Measurements from ENCODE around the gene NRARP.
"Not testable (repeated sequence)": the region's sequence is repeated elsewhere in the genome, so short reads cannot be mapped to it uniquely, and the experiment has no call there.

NRARP gene, protein sequence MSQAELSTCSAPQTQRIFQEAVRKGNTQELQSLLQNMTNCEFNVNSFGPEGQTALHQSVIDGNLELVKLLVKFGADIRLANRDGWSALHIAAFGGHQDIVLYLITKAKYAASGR

DNA sequence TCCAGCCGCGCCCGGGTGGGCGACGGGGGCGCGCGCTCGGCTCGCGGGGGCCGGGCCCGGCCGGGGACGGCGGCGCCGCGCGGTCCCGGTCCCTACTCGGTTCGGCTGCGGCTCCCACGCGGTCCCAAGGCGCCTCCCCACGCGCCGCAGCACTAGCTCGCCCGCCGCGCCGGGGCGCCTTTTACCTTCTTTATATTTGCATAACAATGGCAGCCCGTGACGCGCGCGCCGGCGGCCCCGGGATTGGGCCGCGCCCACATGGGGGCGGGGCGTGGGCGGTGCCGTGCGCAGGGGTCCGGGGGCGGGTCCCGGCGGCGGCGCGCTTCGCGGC is at the start of gene NRARP:
NRARP (minus strand) TSS at position 154 of the 331 bp plus-strand sequence. CDS start 343 bp downstream, outside the sequence.
- DNase-seq, result peak; percentile 88

DNA sequence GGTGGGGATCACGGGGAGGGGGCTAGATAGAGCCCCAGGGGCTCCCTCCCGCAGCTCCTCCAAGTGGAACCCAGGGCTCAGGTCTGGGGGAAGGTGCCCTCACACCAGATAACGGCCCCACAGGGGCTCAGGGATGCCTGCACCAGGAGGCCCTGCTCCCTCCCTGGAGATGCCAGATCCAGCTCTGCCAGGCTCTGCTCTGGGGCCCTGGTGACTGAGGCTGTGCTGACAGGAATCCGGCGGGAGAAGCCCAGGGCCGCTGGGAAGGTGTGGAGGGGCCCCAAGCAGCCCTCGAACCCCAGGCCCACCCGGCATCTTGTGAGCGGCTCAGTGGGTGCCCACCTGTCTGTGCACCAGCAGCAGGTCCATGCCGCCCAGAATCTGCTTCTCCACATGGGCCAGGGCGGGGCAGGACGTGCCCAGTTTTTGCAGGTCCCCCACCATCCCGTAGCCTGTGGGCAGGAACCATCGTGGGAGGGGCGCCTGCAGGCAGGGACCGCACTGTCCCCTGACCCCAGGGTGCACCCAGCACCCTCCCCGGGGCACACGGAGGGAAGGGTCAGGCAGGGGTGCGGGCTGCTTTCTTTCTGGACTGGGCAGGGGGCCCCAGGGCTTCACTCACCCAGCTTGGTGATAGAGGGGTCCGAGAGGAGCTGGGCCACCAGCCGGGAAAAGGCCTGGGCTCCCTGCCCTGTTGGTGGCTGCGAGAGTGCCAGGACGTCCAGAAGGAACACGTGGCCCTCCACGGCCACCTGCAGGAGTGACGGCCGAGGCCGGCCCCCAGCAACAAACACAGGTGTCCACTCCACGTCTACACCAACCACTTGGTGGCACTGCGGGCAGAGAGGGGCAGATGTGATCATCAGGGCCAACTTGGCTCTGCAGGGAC is 48.9 kb upstream of the NRARP start:
- no peak for DNase-seq

DNA sequence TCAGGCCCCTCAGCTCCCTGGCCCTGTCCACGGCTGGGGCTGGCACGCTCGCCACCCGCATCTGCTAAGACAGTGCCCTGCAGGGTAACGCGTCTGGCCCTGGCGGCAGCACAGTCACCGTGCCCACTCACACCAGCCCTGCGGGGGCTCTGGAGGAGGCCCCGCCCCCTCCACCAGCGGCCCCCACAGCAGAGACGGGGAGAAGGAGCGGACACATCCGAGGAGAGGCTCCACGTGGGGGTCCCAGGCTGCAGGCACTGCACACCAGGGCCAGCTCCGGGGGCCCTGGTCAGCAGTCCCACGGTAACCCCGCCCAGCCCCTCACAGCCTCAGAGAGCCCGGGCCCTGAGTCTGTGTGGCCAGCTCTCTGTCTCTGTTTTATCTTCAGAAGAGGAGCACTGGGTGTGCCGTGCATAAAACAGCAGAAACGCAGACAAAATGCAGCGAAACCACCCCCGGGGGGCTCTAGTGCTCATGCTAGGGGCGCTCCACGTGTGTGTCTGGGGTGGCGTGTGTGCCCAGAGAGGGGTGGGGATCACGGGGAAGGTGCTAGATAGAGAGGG is 47.5 kb upstream of the NRARP start:
- DNase-seq, result no peak

DNA sequence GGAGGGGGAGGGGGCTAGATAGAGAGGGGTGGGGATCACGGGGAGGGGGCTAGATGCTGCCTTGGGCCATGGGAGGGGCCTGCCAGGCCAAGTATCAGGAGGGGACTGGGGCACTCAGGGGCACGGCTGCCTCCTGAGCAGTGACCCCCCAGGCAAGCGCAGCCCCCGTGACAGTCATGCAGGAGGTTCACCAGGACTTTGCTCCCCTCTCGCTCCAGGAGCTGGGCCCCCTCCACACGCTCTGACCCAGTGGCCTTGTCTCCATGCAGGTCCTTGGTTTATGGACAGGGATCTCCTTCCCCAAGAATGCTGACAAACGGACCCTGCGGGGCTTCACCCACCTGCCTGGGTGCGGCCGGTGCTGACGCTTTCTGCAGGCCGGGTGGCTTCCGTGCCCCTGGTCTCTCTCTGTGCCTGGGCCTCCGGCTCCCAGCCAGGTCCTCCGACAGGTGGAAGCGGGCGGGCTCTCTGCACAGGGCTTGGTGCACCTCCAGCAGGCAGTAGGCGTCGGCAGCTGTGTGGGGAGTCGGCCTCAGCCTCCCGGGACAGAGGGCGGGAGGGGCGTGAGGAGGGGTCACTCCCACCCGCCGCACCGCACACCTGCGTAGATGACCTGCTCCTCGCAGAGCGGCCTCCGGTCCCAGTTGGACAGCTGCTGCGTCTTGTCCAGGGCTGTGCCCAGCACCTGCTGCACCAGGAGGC is 46.8 kb upstream of the NRARP start:
- no peak for DNase-seq

DNA sequence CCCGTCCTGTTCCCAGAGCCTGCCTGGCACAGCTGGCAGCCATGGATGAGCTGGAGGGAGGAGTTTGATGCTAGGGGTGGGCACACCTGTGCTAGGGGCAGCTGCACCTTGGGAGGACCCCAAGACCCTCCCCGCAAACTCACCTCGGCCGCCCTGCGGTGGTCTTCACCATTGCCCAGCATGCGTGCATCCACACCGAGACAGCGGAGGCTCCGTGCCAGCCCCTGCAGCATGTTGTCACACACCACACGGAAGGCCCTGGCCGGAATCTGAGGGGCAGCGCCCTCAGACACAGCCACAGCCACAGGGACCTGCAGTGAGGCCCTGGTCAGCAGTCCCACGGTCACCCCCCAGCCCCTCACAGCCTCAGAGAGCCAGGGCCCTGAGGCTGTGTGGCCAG is 45.9 kb upstream of the NRARP start:
- DNase-seq, result no peak

DNA sequence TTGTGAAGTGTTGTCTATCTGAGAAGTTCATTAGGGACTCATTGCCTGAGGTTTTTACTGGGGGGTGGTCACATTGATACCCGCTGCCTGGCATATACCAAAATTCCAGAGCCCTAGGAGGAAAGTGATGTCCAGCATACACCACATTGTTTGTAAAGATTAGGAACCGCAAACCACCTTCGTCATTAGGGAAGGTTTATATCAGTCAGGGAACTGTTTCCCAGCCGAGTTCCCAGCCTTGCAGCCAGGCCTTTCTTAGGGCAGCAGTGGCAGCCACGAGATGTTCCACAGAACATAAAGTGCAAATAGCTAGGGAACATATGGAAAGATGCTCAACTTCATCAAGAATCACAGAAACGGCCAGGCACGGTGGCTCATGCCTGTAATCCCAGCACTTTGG is 40.4 kb upstream of the NRARP start:
- DNase-seq, result no peak

DNA sequence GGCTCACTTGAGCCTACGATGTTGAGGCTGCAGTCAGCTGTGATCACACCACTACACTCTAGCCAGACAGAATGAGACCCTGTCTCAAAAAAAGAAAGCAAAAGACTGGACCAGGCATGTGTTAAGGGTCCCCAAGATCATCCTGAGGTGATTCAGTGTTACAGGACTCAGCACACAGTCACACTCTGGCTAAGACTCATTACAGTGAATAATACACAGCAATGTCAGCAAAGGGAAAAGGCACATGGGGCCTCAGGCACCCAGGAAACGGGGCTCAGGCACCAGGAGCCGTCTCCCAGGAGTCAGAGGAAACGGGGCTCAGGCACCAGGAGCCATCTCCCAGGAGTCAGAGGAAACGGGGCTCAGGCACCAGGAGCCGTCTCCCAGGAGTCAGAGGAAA is 39.2 kb upstream of the NRARP start:
- DNase-seq, result no peak

DNA sequence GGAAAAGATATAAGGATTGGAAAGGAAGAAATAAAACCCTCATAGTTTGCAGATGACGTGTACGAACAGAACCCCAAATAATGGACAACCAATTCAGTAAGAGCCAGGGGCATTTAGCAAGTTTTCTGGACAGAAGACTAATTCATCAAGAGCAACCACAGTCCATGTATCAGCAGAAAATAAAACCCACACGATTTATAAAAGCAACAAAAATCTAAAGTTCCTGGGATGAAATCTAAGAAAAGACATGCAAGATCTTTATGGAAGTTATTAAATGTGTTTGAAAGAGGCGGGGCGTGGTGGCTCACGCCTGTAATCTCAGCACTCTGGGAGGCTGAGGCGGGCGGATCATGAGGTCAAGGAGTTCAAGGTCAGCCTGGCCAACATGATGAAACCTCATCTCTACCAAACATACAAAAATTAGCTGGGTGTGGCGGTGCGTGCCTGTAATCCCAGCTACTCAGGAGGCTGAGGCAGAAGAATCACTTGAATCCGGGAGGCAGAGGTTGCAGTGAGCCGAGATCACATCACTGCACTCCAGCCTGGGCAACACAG is 37.9 kb upstream of the NRARP start:
- not testable (repeated sequence) for DNase-seq

DNA sequence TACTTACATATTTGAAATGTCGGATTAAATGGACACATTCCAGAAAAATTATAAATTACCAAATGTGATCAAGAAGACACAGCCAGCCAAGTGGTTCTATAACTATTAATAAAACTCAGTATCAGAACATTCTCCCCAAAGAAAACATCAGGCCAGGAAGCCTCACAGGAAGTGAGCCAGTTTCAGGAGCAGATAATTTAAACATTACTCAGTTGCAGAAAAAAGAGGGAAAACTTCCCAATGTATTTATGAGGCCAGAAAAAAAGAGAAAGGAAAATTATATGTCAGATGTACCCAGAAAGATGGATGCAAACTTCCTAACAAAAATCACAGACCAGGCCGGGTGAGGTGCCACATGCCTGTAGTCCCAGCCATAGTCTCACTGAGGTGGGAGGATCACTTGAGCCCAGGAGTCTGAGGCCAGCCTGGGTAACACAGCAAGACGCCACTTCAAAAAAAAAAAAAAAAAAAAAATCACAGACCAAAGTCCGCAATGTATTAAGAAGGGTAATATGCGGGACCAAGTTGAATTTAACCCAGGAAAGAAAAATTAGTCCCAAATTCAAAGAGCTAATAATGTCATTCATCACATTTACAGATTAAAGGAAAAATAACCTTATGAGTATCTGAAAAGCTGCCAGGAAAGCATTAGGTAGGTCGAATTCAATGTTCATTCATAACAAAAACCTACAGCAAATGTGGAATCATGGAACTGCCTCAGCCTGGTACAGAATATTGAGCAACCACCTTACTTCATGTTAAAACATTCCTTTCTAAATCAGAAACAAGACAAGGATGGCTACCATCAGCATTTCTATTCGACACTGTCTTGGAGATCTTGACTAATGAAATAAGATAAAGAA is 37.2 kb upstream of the NRARP start:
- no peak for DNase-seq

DNA sequence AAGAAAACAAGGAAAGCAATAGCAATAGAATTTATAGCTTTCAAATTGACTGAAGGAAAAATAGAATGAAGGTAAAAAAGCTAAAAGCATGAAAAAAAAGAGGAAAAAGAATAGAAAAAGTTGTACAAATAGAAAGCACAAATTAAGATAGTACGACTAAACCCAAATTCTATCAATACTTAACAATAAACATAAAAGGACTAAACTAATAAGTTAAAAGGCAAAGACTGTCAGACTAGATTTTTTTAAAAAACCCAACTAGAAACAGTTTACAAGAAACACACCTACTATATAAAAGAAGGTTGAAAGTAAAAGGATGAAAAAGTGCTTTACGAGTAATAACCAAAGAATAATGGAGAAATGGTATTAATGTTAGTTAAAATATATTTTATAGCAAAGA is 34.7 kb upstream of the NRARP start:
- no peak for DNase-seq

DNA sequence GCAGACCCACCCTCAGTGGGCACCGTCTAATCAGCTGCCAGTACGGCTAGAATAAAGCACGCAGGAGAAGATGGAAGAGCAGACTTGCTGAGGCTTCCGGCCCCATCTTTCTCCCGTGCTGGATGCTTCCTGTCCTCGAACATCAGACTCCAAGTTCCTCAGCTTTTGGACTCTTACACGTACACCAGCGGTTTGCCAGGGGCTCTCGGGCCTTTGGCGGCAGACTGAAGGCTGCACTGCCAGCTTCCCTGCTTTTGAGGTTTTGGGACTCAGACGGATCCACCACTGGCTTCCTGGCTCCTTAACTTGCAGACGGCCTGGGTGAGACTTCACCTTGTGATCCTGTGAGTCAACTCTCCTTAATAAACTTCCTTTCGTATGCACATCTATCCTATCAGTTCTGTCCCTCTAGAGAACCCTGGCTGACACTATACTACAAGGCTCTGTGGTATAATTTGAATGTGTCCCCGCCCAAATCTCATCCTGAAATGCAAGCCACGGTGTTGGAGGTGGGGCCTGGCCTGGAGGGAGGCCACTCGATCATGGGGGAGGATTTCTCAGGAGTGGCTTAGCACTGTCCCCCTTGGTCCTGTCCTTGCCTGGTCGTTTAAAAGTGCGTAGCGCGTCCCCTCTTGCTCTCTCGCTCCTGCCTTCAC is 31.1 kb upstream of the NRARP start:
- DNase-seq, result no peak

DNA sequence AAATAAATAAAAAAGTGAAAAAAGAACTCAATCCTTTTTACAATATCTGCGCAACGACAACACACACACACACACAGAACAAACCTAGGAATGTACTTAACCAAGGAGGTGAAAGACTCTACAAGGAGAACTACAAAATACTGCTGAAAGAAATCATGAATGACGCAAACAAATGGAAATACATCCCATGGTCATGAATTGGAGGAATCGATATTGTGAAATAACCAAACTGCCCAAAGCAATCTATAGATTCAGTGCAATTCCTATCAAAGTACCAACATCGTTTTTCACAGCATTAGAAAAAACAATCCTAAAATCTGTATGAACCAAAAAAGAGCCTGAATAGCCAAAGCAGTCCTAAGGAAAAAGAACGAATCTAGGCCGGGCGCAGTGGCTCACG is 29.9 kb upstream of the NRARP start:
- no peak for DNase-seq

DNA sequence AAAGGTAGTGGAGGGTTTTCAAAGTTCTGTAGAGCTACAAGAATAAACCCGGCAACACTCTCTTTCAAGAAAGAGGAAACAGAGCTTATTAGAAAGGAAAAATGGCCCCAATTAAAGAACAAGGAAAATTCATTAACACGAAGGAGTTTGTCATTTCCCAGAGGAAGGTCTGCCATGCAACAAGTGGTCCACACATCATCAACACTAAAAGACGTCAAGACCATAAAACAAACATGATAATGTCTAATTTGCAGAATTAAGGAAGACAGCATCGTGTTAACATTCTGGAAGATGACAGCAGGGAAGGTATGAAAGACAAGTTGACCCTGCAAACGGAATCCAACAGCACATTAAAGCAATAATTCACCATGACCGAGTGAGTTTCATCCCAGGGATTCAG is 28.6 kb upstream of the NRARP start:
- DNase-seq, result no peak

DNA sequence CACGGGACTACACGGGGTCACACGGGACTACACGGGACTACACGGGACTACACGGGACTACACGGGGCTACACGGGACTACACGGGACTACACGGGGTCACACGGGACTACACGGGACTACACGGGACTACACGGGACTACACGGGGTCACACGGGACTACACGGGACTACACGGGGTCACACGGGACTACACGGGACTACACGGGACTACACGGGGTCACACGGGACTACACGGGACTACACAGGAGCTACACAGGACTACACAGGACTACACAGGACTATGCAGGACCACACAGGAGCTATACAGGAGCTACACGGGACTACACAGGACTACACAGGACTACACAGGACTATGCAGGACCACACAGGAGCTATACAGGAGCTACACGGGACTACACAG is 27.5 kb upstream of the NRARP start:
- not testable (repeated sequence) for DNase-seq

DNA sequence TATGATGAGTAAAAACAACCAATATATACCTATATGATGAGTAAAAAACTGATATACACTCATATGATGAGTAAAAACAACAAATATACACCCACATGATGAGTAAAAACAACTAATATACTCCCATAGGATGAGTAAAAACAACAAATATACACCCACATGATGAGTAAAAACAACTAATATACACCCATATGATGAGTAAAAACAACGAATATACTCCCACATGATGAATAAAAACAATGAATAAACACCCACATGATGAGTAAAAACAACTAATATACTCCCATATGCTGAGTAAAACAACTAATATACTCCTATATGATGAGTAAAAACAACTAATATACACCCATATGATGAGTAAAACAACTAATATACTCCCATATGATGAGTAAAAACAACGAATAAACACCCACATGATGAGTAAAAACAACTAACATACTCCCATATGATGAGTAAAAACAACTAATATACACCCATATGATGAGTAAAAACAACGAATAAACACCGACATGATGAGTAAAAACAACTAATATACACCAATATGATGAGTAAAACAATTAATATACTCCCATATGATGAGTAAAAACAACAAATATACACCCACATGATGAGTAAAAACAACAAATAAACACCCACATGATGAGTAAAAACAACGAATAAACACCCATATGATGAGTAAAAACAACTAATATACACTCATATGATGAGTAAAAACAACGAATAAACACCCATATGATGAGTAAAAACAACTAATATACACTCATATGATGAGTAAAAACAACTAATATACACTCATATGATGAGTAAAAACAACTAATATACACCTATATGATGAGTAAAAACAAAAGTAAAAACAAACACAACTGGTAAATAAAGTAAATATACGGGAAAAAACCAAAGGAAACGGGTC is 25.8 kb upstream of the NRARP start:
- DNase-seq, result not testable (repeated sequence)

DNA sequence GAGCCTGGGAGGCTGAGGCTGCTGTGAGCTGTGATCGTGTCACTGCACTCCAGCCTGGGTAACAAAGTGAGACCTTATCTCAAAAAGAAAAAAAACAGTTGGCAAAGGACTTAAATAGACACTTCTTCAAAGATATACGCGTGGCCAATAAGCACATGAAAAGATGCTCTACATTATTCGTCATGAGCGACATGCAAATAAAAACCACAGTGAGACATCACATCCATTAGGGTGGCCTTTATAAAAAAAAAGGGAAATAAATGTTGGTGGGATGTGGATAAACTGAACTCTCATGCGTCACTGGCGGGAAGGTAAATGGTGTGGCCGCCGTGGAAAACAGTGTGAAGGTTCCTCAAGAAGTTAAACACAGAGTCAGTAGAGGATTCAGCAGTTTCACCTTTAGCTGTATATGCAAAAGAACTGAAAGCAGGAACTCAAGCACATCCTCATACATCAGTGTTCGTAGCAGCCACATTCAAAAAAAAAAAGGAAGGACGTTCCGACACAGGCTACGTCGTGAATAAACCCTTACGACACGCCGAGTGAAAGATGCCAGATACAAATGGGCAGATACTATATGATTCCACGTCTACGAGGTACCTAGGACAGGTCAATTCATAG is 24.5 kb upstream of the NRARP start:
- no peak for DNase-seq

DNA sequence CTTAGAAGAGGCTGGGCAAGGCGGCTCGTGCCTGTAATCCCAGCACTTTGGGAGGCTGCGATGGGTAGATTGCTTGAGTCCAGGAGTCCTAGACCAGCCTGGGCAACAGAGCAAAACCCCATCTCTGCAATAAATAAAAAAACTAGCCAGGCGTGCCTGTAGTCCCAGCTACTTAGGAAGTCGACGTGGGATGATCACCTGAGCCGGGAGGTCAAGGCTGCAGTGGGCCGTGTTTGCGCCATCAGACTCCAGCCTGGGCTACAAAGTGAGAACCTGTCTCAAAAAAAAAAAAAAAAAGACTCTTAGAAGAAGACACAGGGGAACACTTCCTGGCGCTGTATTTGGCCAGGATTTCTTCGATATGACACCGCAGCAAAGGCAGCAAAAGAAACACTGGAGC is 23.7 kb upstream of the NRARP start:
- DNase-seq, result no peak

DNA sequence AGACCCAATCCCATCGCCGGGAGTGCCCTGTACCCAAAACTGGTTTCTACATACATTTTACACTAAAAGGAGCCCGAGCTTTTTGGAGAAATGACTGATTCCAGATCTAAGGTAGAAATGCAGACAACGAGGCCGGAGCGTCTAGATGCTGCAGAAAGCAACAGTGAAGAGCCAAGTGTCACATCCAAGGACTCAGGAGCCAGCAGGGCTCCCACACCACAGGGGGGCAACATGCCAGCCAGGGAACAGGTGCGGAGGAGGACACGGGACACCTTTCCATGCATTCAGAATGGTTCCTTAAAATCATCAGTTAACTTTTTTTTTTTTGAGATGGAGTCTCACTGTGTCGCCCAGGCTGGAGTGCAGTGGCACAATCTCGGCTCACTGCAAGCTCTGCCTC is 23.1 kb upstream of the NRARP start:
- peak; percentile 9 for DNase-seq

DNA sequence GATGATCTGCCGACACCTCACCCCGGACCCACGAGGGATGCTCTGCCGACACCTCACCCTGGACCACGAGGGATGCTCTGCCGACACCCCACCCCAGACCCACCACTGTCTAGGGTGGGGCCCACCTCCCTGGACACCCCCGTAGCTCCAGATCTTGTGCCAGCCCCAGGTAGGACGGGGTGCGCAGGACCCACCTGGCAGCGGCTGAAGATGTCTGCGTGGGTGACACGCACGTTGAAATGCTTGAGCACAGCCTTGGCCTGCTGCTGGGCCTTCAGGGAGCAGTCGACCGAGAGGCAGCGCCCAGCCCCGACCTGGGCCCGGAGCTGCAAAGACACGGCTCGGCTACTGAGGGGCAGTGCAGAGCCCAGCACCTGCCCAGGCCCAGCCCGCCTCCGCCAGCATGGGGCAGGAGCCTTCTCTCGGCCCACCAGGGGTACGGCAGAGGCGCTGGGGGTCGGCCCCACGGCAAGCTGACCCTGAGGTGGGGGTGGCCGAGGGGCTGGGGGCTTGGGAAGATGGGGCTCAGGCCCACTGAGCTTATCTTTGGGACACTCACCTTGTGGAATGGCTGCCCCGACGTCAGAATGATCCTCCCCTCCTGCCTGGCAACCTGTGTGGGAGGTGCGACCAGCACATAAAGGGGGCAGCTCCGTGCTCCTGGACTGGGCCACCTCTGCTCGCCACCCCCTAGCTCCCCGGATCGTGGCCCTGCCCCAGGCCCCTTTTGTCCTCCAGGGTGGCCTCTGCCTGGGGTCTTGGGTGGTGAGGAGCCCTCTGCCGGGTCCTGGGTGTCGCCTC is 21.7 kb upstream of the NRARP start:
- DNase-seq, result no peak
